ENCODE results near the gene ANLN.

- TF ChIP-seq CTCF (IDR thresholded peaks at IDR 0.05): no peak
- no peak for TF ChIP-seq POLR2A (IDR thresholded peaks at IDR 0.05)
These were observed 8.6 kb upstream of the ANLN start for GRCh38 chr7:36381056-36381455.
